AG20443 (cell line): ENCODE data around the gene RALGDS.

ENCODE experiments used
- DNase-seq: peaks from one replicate; pipeline ENCODE4 v3.0.0; 2012; ENCODE audit warnings: low spot score, mixed read lengths

The RALGDS gene

GRCh38 chr9:133119103-133119845, 1.8 kb downstream of the RALGDS start:
- peak; percentile 50 for DNase-seq

GRCh38 chr9:133118568-133118967, 2.5 kb downstream of the RALGDS start:
- no peak for DNase-seq

- no peak for DNase-seq
These were observed 2.9 kb downstream of the RALGDS start for GRCh38 chr9:133118179-133118520.

DNA sequence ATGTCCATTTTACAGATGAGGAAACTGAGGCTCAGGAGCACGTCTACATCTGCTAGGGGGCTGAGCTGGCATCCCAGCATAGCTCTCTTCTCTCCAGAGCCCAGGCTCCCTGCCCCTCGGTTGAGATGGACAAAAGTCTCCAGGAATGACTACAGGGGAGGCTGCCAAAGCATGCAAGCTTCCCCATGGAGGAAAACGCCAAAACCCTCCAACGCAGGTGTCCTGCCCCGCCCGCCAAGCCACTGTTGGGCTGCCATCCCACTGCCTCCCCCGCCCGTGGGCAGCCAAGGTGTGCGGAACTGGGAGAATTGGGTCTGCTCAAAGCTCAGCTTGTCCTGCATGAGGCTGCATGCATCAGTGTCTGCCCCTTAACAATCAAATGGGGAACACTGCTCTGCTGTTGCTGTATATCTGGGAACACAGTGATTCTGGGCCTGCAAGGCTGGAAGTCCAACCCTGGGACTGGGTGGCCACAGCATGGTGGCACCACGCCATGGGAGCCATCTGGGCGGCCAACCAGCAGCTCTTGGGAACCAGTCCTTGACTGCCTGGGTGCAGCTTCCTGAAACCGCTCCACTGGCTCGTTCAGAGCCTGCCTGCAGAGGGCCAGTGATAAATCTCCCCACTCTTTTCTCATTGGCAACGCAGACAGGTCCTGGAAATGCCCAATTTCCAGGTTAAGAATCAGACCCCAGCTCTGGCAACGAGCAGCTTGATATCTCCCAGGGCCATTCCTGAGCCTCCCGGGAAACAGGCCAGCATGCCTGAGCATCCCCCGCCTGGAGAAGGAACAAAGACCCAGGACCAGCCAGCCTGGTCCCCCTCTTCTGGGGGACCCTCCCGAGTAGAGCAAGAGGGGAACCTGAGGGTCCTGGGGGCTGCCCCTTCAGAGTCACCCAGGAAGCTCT, 3.5 kb downstream of the RALGDS start:
- peak; percentile 30 for DNase-seq

- DNase-seq: no peak
These were observed 4.5 kb downstream of the RALGDS start for GRCh38 chr9:133116346-133117231.

DNA sequence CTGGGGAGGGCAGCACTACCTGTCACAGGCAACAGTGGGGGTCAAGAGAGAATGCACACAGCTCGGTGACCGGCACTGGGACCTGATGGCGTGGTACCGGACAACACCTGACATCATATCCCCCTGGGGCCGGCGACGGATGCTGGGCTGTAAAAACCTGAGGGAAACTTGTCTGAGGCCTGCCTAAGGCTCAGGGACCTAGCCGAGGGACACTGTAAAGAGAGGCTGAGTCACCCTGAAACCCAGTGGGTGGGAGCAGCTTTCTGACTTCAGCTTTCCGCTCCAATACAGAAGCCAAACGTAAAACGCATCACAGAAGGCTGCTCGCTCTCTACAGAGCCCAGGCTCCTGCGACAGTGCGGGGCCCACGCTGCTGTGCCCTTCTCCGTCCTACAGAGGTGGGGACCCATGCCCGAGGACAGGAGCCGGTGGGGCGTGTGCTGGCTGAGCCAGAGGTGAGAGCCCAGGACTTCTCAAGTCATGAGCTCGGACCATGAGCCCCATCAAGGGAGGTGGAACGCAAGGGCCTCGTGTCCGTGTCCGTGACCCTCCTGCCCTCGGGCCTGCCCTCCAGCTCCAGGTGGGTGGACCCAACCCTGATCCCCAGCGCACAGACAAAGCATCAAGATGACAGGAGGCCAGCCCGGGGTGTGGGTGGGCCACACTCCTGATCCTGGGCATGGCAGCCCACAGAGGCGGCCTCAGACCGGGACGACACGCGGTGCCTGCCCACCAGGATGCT, 5.3 kb downstream of the RALGDS start:
- peak; percentile 52 for DNase-seq

DNA sequence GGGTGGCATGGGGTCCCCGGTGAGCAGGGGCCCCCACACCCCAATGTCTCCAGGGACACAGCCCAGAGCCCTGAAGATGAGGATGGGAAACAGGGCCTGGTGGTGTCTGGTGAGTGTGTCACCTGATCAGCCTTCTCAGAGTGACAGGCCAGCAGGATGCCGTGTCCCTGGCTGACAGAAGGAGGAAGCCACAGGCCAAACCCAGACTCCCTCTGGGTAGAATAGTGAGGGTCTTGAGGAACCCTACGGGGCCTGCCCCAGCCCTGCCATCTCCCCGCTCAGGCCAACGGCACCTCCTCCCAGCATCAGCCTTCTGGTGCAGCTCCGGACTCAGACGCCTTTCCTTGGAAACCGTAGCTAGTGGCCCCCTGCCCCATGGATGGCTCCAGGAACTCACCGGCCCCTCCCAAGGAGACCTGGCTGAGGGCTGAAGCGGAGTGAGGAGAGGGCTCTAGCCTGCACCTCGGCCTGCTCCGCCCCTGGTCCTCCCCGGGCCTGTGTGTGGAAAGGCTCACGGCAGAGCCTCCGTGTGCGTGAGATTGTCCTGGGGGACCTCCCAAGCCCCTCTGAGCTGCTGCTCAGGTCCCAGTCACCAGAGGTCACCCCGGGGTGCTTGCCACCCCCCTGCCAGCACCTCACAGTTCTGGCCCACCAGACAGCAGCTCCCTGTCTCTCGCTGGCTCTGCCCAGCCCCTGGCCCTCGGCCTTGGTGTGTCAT, 6.0 kb downstream of the RALGDS start:
- no peak for DNase-seq

- peak; percentile 35 for DNase-seq
These were observed 6.8 kb downstream of the RALGDS start for GRCh38 chr9:133113949-133114885.

GRCh38 chr9:133113163-133113948, 7.7 kb downstream of the RALGDS start:
- peak; percentile 69 for DNase-seq

DNA sequence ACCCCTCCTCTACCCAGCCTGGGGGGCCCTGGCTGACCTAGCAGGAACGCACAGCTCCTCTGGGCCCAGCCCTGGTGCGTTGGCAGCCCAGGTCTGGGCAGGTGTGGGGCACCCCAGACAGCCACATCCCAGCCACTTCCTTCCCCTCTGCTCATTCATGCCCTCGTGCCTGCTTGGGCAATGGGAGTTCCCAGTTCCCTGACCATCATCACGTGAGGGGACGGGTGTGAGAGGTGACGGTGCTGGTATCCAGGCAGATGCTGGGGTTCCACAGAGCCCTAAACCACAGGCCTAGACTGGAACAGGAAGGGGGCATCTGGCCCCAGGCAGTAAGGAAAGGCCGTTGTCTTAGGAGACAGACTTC, 8.4 kb downstream of the RALGDS start:
- DNase-seq: no peak

DNA sequence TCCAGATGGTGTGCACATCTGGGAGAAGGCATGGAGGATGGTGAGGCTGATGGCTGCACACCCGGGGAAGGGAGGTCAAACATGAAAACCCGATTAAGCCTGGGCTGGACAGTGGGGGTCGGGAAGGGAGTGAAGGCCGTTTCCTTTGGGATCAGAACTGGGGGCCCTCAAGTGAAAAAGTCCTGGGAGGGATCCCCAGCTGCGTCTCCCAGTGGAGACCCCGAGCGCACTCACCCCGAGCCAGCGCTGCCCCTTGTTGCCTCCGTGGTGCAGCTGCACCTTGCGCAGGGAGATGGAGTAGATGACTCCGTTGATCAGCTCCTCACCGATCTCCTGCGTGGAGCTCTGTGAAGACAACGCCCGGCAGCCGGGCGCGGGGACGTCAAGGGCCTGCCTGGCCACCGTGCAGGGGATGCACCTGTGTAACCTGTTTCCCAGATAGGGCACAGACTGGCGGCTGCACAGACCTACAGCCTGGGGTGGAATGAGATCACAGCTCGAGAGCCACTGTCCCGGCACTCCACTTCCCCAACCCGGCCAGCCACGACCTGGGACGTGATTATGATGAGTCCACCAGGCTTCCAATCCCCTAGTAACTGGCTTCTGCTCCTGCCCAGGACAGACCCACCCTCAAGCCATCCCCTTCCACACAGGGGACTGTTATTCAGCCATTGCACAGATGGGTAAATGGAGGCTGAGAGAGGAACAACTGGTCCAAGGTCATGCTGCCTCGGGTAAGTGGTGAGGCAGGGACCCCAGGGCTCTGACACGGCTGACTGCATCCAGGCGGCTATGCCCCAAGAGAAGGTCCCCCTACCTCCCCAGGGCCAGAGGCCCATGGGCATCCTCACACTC, 9.0 kb downstream of the RALGDS start:
- no peak for DNase-seq

DNA sequence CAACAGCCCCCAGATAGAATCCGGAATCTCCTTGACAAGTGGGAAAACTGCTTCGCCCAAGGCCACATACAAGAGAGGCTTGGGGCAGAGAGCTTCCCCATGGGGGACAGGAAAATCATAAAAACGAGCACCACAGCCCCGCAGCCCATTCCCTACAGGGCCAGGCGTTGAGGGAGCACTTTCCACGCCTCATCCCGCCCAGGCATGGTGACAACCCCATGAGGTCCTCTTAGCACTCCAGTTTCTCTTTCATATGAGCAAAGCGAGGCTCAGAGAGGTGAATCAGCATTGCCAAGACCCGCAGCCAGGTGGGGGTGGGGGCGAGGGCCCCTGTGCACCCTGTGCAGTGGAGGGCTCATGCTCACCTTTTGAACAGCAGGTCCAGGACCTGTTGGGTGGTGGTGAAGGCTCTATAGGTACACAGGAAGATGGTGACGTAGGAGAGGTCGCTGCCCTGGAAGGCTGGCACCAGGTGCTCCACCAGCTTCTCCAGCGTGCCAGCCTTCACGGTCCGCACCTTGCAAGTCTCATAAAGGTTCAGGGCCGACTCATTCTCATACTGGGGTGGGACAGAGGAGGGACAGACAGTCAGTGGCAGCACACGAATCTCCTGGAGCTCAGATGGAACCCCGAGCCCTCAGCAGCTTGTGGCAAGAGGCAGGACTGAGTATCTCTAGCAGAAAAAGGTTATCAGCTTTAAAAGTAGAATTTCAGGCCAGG, 10.9 kb downstream of the RALGDS start:
- DNase-seq: no peak

- no peak for DNase-seq
These were observed 12.0 kb downstream of the RALGDS start for GRCh38 chr9:133108794-133109641.

DNA sequence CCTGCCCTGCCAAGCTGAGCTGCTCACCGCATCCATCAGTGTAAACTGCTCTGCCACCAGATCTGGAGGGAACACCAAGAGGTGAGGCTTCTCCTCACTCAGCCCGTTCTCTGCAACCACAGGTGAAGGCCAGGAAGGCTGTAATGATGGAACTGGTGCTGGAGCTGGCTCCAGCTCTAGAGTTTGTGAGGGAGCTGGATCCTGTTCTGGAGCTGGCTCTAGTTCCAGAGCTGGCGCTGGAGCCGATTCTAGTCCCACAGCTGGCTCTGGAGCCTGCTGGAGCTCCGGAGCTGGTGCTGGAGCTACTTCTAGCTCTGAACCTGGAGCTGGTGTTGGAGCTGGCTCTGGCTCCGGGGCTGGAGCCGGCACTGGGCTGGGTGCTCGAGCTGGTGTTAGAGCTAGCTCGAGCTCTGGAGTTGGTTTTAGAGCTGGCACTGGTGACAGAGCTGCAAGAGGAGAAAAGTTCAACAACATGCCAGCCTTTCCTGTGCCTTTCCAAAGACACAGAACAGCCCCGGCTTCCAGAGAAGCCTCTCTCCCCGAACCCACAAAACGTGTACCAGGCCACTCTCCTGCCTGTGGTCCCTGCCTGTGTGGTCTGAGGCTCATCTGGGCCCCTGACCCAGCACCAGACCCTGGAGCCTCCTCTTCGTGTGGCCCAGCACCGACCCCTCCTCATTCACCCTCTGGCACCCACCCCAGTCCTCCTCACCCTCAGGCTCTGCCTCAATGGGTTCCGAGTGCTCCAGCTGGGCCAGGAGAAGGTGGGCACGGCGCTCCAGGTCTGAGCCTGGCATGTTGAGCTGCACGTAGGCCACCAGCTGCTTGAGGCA, 12.9 kb downstream of the RALGDS start:
- DNase-seq: no peak

GRCh38 chr9:133107245-133107722, 13.8 kb downstream of the RALGDS start:
- no peak for DNase-seq
